Measurements from ENCODE around the gene RAF1.

RAF1 gene

DNA sequence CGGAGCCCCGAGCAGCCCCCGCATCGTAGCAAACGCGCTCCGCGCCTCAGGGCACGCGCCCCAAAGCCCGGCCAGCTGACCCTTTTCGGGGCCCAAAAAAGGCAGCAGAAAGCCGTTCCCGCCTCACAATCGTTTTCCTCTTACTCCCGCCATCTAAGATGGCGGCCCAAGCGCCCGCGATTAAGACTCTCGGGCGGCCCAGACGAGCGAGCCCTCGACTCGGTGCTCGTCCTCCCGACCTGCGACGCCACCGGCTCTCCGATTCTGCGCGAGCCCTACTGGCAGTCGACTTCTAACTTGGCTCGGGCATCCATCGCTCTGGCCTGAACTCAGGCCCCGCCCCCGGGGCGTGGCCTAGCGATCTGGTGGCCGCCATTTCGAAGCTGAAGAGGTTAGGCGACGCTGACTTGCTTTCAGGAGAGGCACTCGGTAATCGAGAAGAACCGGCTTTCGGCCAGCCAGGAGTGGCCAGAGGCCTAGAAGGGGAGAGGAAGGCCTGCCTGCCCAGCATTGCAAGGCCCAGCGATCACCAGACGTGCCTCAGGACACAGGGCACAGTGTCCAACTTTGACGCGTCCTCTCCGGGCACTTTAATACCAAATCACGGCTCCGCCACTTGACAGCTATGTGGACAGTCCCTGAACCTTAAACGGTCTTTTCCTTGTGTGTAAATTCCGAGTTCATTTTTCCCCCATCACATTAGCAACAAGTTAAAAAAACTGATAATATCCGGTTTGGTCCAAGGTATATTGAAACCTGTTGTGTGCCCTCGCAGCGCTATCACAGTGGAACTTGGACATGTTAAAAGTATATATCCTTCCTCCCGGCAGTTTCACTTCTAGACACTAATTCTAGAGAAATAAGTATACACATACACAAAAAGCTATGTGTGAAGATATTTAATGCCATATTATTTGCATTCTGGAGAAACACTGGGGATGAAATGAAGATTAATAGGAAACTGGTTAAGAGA is at the start of gene RAF1:
RAF1 (minus strand) TSS at position 182 of the 973 bp plus-strand sequence. CDS start 45,396 bp downstream, outside the sequence.
- TF ChIP-seq, protein P1, sequence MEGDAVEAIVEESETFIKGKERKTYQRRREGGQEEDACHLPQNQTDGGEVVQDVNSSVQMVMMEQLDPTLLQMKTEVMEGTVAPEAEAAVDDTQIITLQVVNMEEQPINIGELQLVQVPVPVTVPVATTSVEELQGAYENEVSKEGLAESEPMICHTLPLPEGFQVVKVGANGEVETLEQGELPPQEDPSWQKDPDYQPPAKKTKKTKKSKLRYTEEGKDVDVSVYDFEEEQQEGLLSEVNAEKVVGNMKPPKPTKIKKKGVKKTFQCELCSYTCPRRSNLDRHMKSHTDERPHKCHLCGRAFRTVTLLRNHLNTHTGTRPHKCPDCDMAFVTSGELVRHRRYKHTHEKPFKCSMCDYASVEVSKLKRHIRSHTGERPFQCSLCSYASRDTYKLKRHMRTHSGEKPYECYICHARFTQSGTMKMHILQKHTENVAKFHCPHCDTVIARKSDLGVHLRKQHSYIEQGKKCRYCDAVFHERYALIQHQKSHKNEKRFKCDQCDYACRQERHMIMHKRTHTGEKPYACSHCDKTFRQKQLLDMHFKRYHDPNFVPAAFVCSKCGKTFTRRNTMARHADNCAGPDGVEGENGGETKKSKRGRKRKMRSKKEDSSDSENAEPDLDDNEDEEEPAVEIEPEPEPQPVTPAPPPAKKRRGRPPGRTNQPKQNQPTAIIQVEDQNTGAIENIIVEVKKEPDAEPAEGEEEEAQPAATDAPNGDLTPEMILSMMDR (IDR thresholded peaks at IDR 0.05) = no peak
- peak within 1 kb of the TSS; percentile 95 for H3K4me3 ChIP-seq
- H3K27ac ChIP-seq = peak within 1 kb of the TSS; percentile 99 to 100
- DNase-seq (ENCODE audit: low spot score) = peak; percentile 99

DNA sequence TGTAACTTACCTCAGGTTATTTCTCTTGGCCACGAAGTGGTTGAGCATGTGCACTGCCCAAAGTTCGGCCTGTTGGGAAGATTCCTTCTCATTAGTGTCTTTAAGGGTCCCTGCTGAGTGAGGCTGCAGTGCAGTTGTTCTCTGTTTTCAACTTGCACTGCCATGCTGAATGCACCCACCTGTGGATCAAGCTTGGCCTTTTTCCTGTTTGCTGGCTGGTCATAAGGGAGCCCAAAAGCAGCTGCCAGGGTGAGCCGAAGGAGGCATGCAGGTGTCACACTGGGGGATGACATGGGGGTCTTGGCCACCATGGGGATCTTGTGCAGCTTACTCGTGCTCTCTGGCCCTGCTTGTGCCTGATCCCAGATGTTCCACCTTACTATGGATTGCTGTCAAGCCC is 46.1 kb upstream of the RAF1 start:
- Histone ChIP-seq H3K4me3 (no peak overlapping the region), H3K27ac (no peak overlapping the region)
- TF ChIP-seq, protein P1 (IDR thresholded peaks at IDR 0.05) = no peak
- no peak for DNase-seq (ENCODE audit: low spot score)

DNA sequence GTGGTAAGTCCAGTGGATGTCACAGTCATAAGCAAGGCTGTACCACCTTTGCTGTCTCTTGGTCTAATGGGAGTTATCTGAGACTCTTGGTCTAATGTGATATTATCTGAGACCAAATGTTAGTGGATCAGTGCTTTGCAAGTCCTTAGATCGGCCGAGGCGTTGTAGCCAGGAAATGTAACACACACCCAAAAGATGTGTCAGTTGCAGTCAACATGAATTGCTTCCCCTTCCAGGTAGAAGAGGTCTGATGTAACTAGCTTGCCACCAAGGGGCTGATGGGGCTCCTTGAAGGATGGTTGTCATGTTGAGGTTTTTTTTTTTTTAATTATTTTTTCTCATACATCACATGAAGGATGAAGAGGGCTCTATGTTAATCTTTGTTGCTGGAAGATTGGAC is 45.4 kb upstream of the RAF1 start:
- TF ChIP-seq, protein P1 (IDR thresholded peaks at IDR 0.05) = no peak
- Histone ChIP-seq H3K27ac (peak overlapping the region in 1 of 2 donors; percentile 44), H3K4me3 (no peak overlapping the region)
- DNase-seq (ENCODE audit: low spot score) = no peak

DNA sequence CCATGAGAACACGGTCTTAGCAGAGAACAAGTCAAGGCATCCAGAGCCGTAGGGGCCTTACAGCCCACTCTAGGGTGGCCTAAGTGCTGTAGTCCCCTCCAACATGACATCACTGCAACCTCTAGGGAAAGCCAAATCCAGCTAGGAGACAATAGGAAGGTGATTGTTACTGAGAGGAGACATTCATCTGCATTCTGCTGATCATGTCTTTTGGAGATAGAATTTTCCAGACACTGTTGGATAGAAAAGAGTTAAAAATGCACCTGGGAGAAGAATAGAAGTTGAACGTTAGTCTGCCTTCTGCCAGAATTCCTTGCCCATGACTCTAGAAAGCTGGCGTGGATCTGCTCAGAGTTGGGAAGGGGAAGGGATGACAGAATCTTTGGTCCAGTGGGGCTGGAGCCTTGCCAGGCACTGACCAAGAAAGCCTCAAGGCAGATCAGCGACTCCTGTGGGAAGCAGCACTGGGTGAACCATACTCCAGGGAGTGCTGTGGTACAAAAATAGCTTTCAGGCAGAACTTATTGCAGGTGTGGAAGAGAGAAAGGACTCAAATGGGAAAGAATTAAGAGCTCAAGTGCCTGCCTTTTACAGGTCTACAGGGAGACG is 44.8 kb upstream of the RAF1 start:
- peak; percentile 76 for DNase-seq (ENCODE audit: low spot score)
- Histone ChIP-seq H3K4me3 (no peak overlapping the region), H3K27ac (peak overlapping the region in 1 of 2 donors; percentile 44)
- TF ChIP-seq, protein P1 (IDR thresholded peaks at IDR 0.05) = no peak

DNA sequence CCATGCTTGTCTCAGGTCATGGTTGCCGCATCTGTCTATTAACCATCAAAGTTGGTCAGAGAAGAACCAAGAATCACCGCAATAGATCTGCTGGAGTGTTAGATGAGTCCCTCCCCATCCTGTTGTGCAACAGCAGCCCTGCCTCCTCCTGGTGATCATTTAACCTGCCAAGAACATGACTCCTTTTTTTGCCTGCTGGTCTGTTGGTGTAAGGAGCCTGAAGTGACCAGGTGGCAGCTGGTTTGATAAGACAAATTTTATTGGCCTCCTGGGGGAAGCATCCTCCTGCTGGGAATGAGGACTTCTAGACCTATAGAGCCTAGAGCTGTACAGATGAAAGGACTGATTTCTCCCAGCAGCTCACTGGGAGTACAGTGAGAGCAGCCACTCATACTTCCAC is 43.5 kb upstream of the RAF1 start:
- Histone ChIP-seq H3K4me3 (no peak overlapping the region), H3K27ac (no peak overlapping the region)
- no peak for DNase-seq (ENCODE audit: low spot score)
- TF ChIP-seq, protein P1 (IDR thresholded peaks at IDR 0.05) = no peak

DNA sequence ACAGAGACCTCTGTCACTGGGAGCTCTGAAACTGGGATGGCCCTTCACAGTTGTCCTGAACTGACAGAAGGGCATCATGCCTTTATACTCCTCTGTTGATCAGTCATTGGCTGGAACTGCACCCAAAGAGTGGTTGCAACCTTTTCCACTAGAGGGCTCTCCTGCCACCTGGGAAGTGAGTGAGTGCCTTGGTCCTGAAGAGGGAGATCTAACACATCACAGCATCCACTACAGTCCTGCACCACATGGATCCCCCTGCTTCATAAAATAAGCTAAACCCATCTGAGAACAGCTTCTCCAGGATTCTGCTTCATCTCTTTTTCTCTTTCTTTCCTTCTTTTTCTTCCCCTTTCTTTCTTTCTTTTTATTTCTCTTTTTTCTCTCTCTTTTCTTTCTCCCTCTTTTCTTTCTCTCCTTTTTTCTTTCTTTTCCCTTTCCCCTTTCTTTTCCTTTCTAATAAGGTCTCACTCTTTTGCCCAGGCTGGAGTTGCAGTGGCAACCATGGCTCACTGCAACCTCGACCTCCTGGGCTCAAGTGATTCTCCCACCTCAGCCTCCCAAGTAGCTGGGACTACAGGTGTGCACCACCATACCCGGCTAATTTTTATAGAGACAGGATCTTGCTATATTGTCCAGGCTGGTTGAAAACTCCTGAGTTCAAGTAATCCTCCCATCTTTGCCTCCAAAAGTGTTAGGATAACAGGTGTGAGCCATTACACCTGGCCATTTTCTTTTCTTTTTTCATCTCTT is 42.8 kb upstream of the RAF1 start:
- Histone ChIP-seq H3K4me3 (no peak overlapping the region), H3K27ac (no peak overlapping the region)
- no peak for DNase-seq (ENCODE audit: low spot score)
- TF ChIP-seq, protein P1 (IDR thresholded peaks at IDR 0.05) = no peak
